GM12874 (cell line): ENCODE measurements around the gene FANCD2.

Source experiments
- CTCF ChIP-seq: IDR thresholded peaks from 2 replicates; pipeline ENCODE4 v1.5.1; 2011; ENCODE audit warnings: low read depth, mild to moderate bottlenecking, control low read depth, low read length, moderate library complexity; ENCODE audit not compliant: insufficient read depth

The FANCD2 gene

GRCh38 chr3:10136426-10137005 is 110.3 kb downstream of the FANCD2 start:
- TF ChIP-seq CTCF = no peak

DNA sequence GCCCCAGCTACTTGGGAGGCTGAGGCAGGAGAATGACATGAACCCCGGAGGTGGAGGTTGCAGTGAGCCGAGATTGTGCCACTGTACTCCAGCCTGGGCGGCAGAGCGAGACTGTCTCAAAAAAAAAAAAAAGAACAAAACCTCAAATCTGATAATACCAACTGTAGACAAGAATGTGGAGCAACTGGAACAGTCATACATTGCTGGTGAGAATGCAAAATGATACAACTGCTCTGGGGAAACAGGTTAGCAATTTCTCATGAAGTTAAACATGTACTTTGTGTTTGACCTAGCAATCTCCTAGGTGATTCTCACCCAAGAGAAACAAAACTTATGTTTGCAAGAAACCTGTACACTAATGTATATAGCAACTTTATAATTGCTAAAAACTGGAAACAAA is 110.9 kb downstream of the FANCD2 start:
- no peak for TF ChIP-seq CTCF

GRCh38 chr3:10140996-10141546 is 114.8 kb downstream of the FANCD2 start:
- no peak for TF ChIP-seq CTCF

- TF ChIP-seq CTCF = no peak
Measured at GRCh38 chr3:10142707-10143560, 116.7 kb downstream of the FANCD2 start.

DNA sequence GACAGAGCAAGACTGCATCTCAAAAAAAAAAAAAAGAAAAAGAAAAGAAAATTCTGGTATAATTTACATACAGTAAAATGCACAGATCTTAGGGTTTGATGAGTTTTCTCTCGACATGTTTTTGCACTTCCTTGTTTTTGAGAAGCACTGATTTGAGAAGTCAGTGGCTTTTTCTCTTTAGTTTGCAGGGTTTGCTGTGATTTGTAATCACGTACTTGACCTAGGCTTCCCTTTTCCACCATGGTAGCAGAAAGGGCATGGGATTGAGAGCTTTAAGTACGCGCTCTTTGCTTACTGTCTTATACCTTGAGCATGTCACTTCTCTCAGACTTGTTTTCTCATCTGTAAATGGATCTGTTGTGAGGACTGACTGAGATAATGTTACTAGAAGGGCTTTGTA is 119.4 kb downstream of the FANCD2 start:
- TF ChIP-seq CTCF = no peak

GRCh38 chr3:10149226-10149625 is 123.0 kb downstream of the FANCD2 start:
- TF ChIP-seq CTCF = no peak

- no peak for TF ChIP-seq CTCF
Measured at GRCh38 chr3:10150987-10151386, 124.8 kb downstream of the FANCD2 start.
